Bronchial epithelial cell (primary cell): ENCODE measurements around the gene SPAAR. TPM values are rescaled to one million over a fixed set of nuclear protein-coding genes. Genes with fewer than 3 reads are reported as not detected.

Experiments
- DNase-seq: peaks from one replicate; pipeline ENCODE4 v3.0.0-alpha.2; 2010; ENCODE audit warnings: low read depth
- FAIRE-seq: peaks from 2 replicates; lab custom pipeline; 2011; peaks lifted over from hg19 to GRCh38; lab: Jason Lieb, UNC
- H3K27me3 ChIP-seq: 2 replicates; pipeline ENCODE4 v1.5.1; 2011; ENCODE audit warnings: low read length; ENCODE audit not compliant: control insufficient read depth, insufficient read depth
- H3K36me3 ChIP-seq: 2 replicates; pipeline ENCODE4 v1.5.1; 2011; ENCODE audit warnings: low read length; ENCODE audit not compliant: control insufficient read depth, insufficient read depth
- H3K4me3 ChIP-seq: 2 replicates; pipeline ENCODE4 v1.5.1; 2011; ENCODE audit warnings: mild to moderate bottlenecking, low read depth, low read length, control low read depth
- total RNA-seq: library from RNA; depleted of rRNA; stranded (reverse); fragments of >200 nt; gene quantifications from 2 replicates; pipeline ENCODE4 v1.2.1, GENCODE V29; 2014
- TF ChIP-seq, protein P1 (sequence below): IDR thresholded peaks from 2 replicates; pipeline ENCODE4 v1.5.1; 2011; ENCODE audit warnings: mild to moderate bottlenecking, moderate library complexity, low read length, control low read depth, inconsistent platforms; ENCODE audit not compliant: insufficient read depth, severe bottlenecking

The SPAAR gene
- total RNA-seq, 1 donor from 2014 or later = not detected

DNA sequence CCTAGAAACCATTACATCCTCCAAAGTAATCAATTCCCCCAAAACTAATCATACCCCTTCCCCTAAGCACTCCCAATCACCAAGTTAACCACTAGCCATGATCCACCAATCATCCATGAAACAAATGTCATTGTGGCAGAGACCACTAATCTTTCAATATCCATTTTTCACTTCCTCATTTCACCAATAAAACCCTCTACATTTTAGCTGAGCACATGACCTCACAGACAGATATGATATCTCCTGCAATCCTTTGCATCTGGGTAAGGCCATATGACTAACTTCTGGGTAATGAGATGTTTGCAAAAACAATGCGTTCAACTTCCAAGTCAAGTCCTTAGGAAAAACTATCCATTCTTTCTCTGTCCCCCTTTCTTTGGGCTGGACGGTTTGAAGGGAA is 27.9 kb downstream of the SPAAR start:
- TF ChIP-seq, protein P1, sequence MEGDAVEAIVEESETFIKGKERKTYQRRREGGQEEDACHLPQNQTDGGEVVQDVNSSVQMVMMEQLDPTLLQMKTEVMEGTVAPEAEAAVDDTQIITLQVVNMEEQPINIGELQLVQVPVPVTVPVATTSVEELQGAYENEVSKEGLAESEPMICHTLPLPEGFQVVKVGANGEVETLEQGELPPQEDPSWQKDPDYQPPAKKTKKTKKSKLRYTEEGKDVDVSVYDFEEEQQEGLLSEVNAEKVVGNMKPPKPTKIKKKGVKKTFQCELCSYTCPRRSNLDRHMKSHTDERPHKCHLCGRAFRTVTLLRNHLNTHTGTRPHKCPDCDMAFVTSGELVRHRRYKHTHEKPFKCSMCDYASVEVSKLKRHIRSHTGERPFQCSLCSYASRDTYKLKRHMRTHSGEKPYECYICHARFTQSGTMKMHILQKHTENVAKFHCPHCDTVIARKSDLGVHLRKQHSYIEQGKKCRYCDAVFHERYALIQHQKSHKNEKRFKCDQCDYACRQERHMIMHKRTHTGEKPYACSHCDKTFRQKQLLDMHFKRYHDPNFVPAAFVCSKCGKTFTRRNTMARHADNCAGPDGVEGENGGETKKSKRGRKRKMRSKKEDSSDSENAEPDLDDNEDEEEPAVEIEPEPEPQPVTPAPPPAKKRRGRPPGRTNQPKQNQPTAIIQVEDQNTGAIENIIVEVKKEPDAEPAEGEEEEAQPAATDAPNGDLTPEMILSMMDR = no peak
- no peaks in the 10 kb centered on the region for H3K27me3 ChIP-seq

DNA sequence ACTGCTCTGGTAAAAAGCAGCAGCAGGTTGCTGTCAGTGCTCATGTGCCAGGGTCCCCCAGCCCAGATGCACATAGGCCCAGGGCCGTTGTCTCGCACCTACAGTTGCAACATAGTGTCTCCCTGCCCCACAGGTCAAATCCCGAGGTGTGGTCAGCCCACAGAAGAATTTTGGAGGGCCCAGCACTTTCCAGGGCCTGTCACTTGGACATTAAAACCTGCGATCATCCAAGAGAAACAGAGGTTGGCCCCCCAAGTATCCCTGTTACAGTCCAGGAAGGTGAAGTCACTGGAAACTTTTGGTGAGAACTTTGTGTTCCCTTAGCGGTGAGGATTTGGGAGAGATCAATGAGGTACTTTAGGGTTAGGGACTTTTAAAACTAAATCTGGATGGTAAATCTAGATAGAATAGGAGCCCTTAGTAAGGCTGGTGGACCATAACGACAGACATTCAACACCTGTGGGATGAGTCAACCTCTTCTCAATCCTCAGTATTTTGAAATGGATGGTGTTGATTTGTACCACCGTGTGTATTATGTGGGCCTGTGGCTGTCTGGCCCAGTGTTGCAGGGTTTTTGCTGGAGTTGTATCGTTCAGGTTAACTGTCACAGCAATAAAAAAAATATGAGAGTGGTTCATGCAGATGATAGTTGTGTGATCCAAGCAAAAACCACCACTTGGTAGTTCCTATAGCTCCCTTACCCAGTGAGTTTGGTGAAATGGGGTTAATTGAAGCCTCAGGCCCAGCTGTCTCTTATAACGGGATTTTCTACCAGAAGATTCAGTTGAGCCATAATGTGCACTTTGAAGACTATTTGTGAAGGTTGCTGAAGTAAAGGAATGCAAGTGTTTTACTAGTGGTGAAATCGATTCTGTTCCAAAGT is 29.4 kb downstream of the SPAAR start:
- no peak overlapping the region for H3K4me3 ChIP-seq
- TF ChIP-seq, protein P1 = no peak
- no peaks in the 10 kb centered on the region for H3K36me3 ChIP-seq
- H3K27me3 ChIP-seq = no peaks in the 10 kb centered on the region
- DNase-seq (no peak), FAIRE-seq (no peak)

More for the DNA sequence above, 27.9 kb downstream of the SPAAR start:
- no peak overlapping the region for H3K4me3 ChIP-seq
- DNase-seq (no peak), FAIRE-seq (no peak)
- H3K36me3 ChIP-seq = no peaks in the 10 kb centered on the region

DNA sequence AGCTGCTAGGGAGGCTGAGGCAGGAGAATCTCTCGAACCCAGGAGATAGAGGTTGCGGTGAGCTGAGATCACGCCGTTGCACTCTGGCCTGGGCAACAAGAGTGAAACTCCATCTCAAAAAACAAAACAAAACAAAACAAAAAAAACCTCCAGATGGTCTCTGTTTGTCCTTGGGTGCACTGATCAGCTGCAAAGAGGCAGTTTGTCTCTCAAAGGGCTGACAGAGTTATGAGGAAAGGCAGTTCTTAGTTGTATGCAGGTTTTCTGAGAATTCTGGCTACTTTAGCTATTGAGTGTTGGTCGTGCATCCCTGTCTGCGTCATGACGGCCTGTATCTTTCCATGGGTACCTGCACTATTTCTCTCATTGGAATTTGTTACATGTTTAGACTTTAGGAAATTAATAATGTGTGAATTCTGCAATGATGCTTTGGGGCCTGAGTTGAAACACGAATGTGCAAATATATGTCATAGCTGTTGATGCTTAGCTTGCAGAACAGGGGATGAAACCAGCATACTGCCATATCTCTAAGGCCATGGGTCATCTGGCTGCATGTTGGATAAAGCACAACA is 30.5 kb downstream of the SPAAR start:
- DNase-seq (no peak), FAIRE-seq (no peak)
- TF ChIP-seq, protein P1 = no peak
- Histone ChIP-seq H3K36me3 (no peaks in the 10 kb centered on the region), H3K4me3 (no peak overlapping the region), H3K27me3 (no peaks in the 10 kb centered on the region)

DNA sequence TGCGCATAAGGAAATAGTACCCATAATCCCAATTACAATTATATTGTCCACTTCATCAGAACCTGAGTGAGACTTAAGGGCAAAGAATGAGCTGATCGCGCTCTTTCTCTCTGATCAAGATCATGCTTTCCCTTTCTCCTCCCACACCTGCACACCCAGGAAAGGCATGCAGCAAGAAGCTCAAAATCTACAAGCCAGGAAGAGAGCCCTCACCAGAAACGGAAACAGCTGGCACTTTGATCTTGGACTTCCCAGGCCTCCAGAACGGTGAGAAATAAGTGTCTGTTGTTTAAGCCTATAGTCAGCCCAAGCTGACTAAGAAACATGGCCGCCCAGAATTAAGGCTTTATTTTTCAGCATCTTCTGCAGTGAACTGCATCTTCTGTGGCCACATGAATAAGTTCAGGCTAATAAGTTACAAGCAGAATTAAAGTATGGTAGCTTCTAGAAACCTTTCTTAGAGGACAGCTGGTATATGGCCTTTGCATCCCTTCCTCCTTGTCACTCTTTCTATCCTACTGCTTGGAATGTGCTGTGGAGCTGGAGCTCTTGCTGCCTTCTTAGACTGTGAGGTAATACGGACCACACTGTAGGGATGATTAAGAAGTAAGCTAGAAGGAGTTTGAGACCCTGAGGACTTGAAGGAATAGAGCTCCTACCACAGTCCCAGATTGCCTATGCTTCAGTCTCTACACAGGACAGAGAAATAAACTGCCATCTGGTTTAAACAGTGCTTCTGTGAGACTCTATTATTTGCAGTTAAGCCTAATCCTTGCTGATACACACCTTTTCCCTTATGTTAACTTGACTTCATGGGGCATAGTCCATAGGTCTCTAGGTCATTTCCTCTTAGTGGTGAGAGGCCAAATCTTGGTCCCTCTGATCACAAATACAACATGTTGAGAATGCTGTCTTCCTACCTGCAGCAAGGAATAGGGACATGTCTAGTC is 31.4 kb downstream of the SPAAR start:
- DNase-seq = no peak
- no peak for FAIRE-seq
- TF ChIP-seq, protein P1 = no peak
- no peak overlapping the region for H3K4me3 ChIP-seq
- H3K36me3 ChIP-seq = no peaks in the 10 kb centered on the region
- H3K27me3 ChIP-seq = no peaks in the 10 kb centered on the region

DNA sequence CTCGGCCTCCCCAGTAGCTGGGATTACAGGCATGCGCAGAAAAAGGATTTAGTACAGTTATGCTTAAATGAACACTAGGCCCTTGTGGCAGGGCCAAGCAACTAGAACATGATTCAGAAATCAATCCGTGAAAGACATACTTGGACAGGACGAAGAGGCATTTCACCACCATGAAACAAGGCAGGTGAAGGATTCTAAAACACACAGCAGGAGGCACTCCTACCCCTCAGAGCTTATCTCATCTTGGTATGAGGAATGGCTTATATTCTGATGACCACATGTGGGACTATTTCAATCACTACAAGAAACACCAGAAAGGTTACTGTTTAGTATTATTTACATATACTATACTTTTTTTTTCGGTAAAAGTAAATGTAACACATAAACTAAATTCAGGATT is 33.0 kb downstream of the SPAAR start:
- DNase-seq (no peak), FAIRE-seq (no peak)
- TF ChIP-seq, protein P1 = no peak
- H3K36me3 ChIP-seq = no peaks in the 10 kb centered on the region
- no peaks in the 10 kb centered on the region for H3K27me3 ChIP-seq
- no peak overlapping the region for H3K4me3 ChIP-seq
